ENCODE measurements around the gene CHL1.

CHL1 gene

GRCh38 chr3:197828-198491 is 1.4 kb downstream of the CHL1 start:
- intact Hi-C loops (cut with micrococcal nuclease): no loop called here
- Mint-ChIP-seq H3K9me3 (no peaks in the 10 kb centered on the region), H3K4me3 (no peak overlapping the region), H3K4me1 (ENCODE audit: low read depth) (no peaks in the 10 kb centered on the region), H3K36me3 (ENCODE audit: low read depth) (no peaks in the 10 kb centered on the region), H3K27ac (no peak overlapping the region), H3K27me3 (peaks cover 34% of the 10 kb centered on the region)

- intact Hi-C loops (cut with micrococcal nuclease): no loop called here
- Mint-ChIP-seq H3K27ac (no peak overlapping the region), H3K27me3 (peaks cover 28% of the 10 kb centered on the region), H3K9me3 (no peaks in the 10 kb centered on the region), H3K4me1 (ENCODE audit: low read depth) (no peaks in the 10 kb centered on the region), H3K36me3 (ENCODE audit: low read depth) (no peaks in the 10 kb centered on the region), H3K4me3 (no peak overlapping the region)
These were observed 3.3 kb downstream of the CHL1 start for GRCh38 chr3:199835-200234.

GRCh38 chr3:200758-201325 is 4.3 kb downstream of the CHL1 start:
- Mint-ChIP-seq H3K9me3 (no peaks in the 10 kb centered on the region), H3K4me3 (no peak overlapping the region), H3K27ac (no peak overlapping the region), H3K36me3 (ENCODE audit: low read depth) (no peaks in the 10 kb centered on the region), H3K27me3 (peaks cover 23% of the 10 kb centered on the region), H3K4me1 (ENCODE audit: low read depth) (no peaks in the 10 kb centered on the region)
- intact Hi-C loops (cut with micrococcal nuclease): no loop called here

GRCh38 chr3:204102-204501 is 7.5 kb downstream of the CHL1 start:
- intact Hi-C loops (cut with micrococcal nuclease): no loop called here
- no peaks in the 10 kb centered on the region for H3K36me3 Mint-ChIP-seq (ENCODE audit: low read depth)
- H3K4me1 Mint-ChIP-seq (ENCODE audit: low read depth): no peaks in the 10 kb centered on the region
- no peak overlapping the region for H3K4me3 Mint-ChIP-seq
- no peak overlapping the region for H3K27ac Mint-ChIP-seq
- H3K27me3 Mint-ChIP-seq: no peaks in the 10 kb centered on the region
- no peaks in the 10 kb centered on the region for H3K9me3 Mint-ChIP-seq

- Mint-ChIP-seq H3K4me1 (ENCODE audit: low read depth) (no peaks in the 10 kb centered on the region), H3K36me3 (ENCODE audit: low read depth) (no peaks in the 10 kb centered on the region), H3K9me3 (no peaks in the 10 kb centered on the region), H3K27ac (no peak overlapping the region), H3K27me3 (no peaks in the 10 kb centered on the region), H3K4me3 (no peak overlapping the region)
- intact Hi-C loops (cut with micrococcal nuclease): no loop called here
These were observed 11.4 kb downstream of the CHL1 start for GRCh38 chr3:207973-208372.

GRCh38 chr3:210669-211068 is 14.1 kb downstream of the CHL1 start:
- intact Hi-C loops (cut with micrococcal nuclease): no loop called here
- H3K4me1 Mint-ChIP-seq (ENCODE audit: low read depth): no peaks in the 10 kb centered on the region
- H3K4me3 Mint-ChIP-seq: no peak overlapping the region
- H3K9me3 Mint-ChIP-seq: no peaks in the 10 kb centered on the region
- no peaks in the 10 kb centered on the region for H3K27me3 Mint-ChIP-seq
- H3K27ac Mint-ChIP-seq: no peak overlapping the region
- H3K36me3 Mint-ChIP-seq (ENCODE audit: low read depth): no peaks in the 10 kb centered on the region

GRCh38 chr3:212432-212831 is 15.9 kb downstream of the CHL1 start:
- Mint-ChIP-seq H3K27me3 (no peaks in the 10 kb centered on the region), H3K9me3 (no peaks in the 10 kb centered on the region), H3K36me3 (ENCODE audit: low read depth) (no peaks in the 10 kb centered on the region), H3K4me1 (ENCODE audit: low read depth) (no peaks in the 10 kb centered on the region), H3K27ac (no peak overlapping the region), H3K4me3 (no peak overlapping the region)
- intact Hi-C loops (cut with micrococcal nuclease): no loop called here

- H3K27ac Mint-ChIP-seq: no peak overlapping the region
- no peaks in the 10 kb centered on the region for H3K27me3 Mint-ChIP-seq
- no peaks in the 10 kb centered on the region for H3K36me3 Mint-ChIP-seq (ENCODE audit: low read depth)
- H3K4me1 Mint-ChIP-seq (ENCODE audit: low read depth): no peaks in the 10 kb centered on the region
- peaks cover 2% of the 10 kb centered on the region for H3K9me3 Mint-ChIP-seq
- intact Hi-C loops (cut with micrococcal nuclease): no loop called here
- H3K4me3 Mint-ChIP-seq: no peak overlapping the region
These were observed 20.7 kb downstream of the CHL1 start for GRCh38 chr3:217099-217813.

- no peak overlapping the region for H3K27ac Mint-ChIP-seq
- peaks cover 9% of the 10 kb centered on the region for H3K9me3 Mint-ChIP-seq
- H3K4me3 Mint-ChIP-seq: no peak overlapping the region
- no peaks in the 10 kb centered on the region for H3K4me1 Mint-ChIP-seq (ENCODE audit: low read depth)
- H3K27me3 Mint-ChIP-seq: no peaks in the 10 kb centered on the region
- H3K36me3 Mint-ChIP-seq (ENCODE audit: low read depth): no peaks in the 10 kb centered on the region
- intact Hi-C loops (cut with micrococcal nuclease): no loop called here
These were observed 21.4 kb downstream of the CHL1 start for GRCh38 chr3:217948-218347.

GRCh38 chr3:228442-229182 is 32.0 kb downstream of the CHL1 start:
- H3K27ac Mint-ChIP-seq: no peak overlapping the region
- H3K4me1 Mint-ChIP-seq (ENCODE audit: low read depth): no peaks in the 10 kb centered on the region
- intact Hi-C loops (cut with micrococcal nuclease): no loop called here
- no peaks in the 10 kb centered on the region for H3K36me3 Mint-ChIP-seq (ENCODE audit: low read depth)
- H3K27me3 Mint-ChIP-seq: no peaks in the 10 kb centered on the region
- peaks cover 12% of the 10 kb centered on the region for H3K9me3 Mint-ChIP-seq
- H3K4me3 Mint-ChIP-seq: no peak overlapping the region

GRCh38 chr3:229183-229661 is 32.7 kb downstream of the CHL1 start:
- H3K27me3 Mint-ChIP-seq: no peaks in the 10 kb centered on the region
- no peak overlapping the region for H3K4me3 Mint-ChIP-seq
- no peak overlapping the region for H3K27ac Mint-ChIP-seq
- H3K36me3 Mint-ChIP-seq (ENCODE audit: low read depth): no peaks in the 10 kb centered on the region
- no peaks in the 10 kb centered on the region for H3K4me1 Mint-ChIP-seq (ENCODE audit: low read depth)
- intact Hi-C loops (cut with micrococcal nuclease): no loop called here
- peaks cover 6% of the 10 kb centered on the region for H3K9me3 Mint-ChIP-seq

- Mint-ChIP-seq H3K4me3 (no peak overlapping the region), H3K27me3 (no peaks in the 10 kb centered on the region), H3K4me1 (ENCODE audit: low read depth) (no peaks in the 10 kb centered on the region), H3K9me3 (no peaks in the 10 kb centered on the region), H3K27ac (no peak overlapping the region), H3K36me3 (ENCODE audit: low read depth) (no peaks in the 10 kb centered on the region)
- intact Hi-C loops (cut with micrococcal nuclease): no loop called here
These were observed 40.3 kb downstream of the CHL1 start for GRCh38 chr3:236881-237280.

- Mint-ChIP-seq H3K9me3 (no peaks in the 10 kb centered on the region), H3K36me3 (ENCODE audit: low read depth) (no peaks in the 10 kb centered on the region), H3K4me3 (no peak overlapping the region), H3K27me3 (no peaks in the 10 kb centered on the region), H3K4me1 (ENCODE audit: low read depth) (no peaks in the 10 kb centered on the region), H3K27ac (no peak overlapping the region)
- intact Hi-C loops (cut with micrococcal nuclease): no loop called here
These were observed 46.2 kb downstream of the CHL1 start for GRCh38 chr3:242602-243355.
